Stimulated activated CD4-positive, alpha-beta T cell treated with anti-CD3 and anti-CD28 coated beads, Interleukin-4, amount 100 ng/mL, for 1 hour (primary cell): ENCODE data around the gene CARM1.
"Not testable (repeated sequence)": the region's sequence is repeated elsewhere in the genome, so short reads cannot be mapped to it uniquely, and the experiment has no call there.

Experiments
- DNase-seq: peaks from one replicate; pipeline ENCODE4 v3.0.0-alpha.2; 2020

Gene CARM1

DNA sequence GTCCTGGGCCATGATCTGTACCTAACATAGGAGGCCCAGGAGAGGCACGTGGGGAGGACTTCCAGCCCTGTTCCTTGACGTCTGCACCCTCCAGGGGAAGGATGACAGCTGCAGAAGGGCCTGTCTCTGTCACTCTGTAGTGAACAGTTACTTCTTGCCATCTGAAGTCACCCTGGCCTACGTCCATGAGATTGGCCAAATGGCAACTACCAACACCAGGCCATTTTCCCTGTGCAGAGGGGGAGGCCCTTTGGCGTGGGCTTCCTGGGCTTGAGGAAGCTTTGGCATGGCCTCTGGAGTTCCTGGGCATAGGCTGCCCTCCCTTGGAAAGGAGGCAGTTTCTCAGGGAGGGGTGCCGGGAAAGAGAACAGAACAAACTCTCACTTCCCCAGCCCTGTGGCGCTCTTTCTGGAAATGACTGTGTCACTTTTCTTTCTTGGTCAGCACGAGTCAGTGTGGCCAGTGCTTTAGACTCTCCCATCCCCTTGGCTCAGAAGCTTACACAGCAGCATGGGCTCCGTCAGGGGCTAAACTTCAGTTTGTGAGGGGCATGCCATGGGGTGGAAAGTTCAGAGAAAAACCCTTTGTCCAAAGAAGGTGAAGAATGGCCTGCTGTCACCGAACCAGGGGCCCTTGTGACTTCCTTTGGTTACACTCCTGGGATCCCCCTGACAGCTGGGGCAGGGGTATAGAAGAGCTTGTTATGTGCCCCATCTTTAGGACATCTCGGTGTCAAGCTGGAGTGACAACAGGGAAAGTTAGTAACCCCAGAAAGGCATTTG, 5.3 kb downstream of the CARM1 start:
- DNase-seq, result no peak

- DNase-seq, result not testable (repeated sequence)
These were observed 6.3 kb downstream of the CARM1 start for GRCh38 chr19:10877608-10878007.

- no peak for DNase-seq
These were observed 6.9 kb downstream of the CARM1 start for GRCh38 chr19:10878253-10878652.

- no peak for DNase-seq
These were observed 10.2 kb downstream of the CARM1 start for GRCh38 chr19:10881403-10882107.

- no peak for DNase-seq
These were observed 10.7 kb downstream of the CARM1 start for GRCh38 chr19:10882108-10882457.

GRCh38 chr19:10884274-10884673, 12.9 kb downstream of the CARM1 start:
- no peak for DNase-seq

GRCh38 chr19:10885201-10886169, 14.1 kb downstream of the CARM1 start:
- DNase-seq, result no peak

GRCh38 chr19:10887616-10888367, 16.4 kb downstream of the CARM1 start:
- no peak for DNase-seq

- DNase-seq, result no peak
These were observed 17.1 kb downstream of the CARM1 start for GRCh38 chr19:10888421-10888866.

DNA sequence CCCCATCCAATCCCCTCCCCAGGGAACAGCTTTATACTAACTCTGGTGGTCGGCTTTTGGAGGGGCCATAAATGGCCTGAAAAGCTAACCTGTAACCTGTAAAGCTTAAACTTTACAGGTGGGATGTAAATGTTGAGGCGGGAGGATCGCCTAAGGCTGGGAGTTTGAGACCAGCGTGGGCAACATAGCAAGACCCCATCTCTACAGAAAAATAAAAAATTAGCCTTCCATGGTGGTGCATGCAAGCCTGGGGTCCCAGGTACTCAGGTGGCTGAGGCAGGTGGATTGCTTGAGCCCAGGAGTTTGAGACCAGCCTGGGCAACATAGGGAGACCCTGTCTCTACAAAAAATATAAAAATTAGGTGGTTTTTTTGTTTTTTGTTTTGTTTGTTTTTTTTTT, 18.5 kb downstream of the CARM1 start:
- no peak for DNase-seq

DNA sequence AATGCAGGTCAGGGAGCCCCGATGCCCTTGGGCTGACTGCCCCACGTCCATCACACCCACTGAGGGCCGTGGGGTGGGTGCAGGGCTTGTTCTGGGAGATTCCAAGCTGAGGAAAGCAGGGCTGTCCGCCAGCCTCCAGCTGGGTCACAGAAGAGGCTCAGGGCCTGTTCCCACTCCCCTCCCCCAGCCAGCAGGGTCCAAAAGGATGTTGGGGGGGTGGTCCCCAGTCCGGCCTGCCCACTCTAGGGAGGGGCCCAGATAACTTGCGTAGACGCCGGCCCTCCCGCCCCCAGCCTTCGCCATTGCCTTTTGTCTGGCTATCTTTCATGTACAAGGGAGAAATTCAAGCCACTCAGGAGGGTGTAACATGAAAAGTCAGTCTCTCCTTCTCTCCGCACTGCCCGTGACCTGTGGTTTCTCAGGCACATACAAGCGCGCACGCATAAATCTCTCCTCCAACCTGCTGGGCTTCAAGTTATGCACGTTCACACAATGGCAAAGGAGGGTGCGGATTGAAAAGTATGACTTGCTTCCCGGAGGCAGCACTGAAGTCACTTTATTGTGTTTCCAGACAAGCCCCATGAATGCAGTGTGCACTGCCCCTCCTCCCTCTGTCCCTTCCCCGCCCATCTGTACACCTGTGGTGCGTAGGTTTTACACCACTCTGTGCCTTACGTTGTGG, 20.2 kb downstream of the CARM1 start:
- no peak for DNase-seq

- no peak for DNase-seq
These were observed 20.9 kb downstream of the CARM1 start for GRCh38 chr19:10892256-10892655.

DNA sequence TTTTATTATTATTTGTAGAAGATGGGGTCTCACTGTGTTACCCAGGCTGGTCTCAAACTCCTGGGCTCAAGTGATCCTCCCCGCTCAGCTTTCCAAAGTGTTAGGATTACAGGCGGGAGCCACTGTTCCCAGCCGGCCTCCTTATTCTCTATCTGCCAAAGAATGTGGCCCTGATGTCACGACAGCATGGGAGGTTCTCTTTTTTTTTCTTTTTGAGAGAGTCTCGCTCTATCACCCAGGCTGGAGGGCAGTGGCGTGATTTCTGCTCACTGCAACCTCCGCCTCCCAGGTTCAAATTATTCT, 23.5 kb downstream of the CARM1 start:
- no peak for DNase-seq

DNA sequence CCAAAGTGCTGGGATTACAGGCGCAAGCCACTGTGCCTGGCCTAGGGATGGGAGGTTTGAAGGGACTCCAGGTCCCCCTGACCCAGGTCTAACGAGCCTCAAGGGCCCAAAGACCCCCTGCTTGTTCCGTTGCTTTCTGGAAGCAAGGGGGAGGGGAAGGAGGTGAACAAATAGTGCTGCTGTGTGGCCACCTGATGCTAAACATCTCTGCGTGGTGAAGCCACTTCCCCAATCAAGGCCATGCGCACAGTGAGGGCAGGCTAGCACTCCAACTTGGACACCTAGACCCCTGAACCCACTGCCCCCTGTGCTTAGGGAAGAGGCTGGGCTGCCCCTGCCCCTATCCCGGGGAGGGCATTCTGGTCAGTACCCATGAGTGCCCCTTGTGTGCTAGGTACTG, 24.0 kb downstream of the CARM1 start:
- DNase-seq, result no peak

DNA sequence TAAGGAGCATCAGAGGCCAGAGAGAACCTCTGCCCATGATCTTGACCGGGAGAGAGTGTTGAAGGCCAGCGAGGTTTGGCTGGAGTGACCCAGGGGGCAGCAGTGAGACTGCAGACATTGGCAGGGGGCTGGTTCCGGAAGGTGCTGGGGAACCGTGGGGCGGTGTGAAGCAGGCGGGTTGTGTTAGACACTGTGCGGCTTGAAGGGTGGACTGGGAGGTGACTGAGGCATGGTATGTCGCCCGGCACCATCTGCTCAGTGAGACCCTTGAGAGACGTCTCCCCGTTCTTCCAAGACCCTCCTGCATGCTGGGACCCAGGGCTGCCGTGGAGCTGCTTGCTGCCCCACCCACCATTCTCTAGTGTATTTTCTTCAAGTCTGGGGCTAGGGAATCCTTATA, 24.6 kb downstream of the CARM1 start:
- DNase-seq, result no peak

GRCh38 chr19:10896851-10897526, 25.6 kb downstream of the CARM1 start:
- no peak for DNase-seq

DNA sequence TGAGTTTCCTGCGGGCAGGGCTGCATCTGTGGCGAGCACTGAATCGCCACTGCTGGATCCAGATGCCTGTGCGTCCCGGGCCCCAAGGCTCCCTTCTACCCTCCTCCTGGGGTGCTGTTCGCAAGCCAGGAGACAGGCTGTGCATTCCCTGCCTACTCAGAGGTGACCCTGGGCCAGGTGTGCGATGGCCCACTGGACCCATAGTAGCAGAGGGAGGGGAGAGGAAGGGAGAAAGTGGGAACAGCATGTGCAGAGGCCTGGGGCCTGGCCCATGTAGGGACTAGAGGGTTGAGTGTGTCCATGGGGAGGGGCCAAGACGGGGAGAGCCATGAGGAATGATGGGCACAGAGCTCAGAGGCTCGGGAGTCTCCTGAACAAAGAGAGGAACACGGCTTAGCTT, 27.3 kb downstream of the CARM1 start:
- no peak for DNase-seq

DNA sequence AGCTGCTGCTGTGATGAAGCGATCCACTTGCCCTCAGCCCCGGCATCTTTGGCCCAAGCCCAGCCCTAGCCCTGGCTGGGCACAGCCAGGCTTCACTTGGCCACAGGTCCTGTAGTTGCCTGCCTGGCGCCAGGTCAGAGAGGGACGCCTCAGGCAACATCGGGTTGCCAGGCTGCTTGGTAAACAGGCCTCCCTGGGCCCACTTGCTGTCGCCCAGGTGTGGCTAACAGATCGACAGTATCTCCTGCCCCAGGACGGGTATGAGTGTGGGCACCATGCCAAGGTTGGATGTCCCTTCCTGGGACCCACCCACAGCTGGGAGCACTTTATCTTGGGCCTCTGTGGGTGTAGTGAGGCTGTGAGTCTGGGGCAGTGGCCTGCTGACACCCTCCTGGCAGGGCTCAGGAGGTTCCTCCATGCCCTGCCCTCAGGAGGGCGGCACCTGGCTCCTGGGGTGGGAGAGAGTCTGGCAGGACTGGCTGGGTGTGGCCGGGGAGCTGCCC, 27.8 kb downstream of the CARM1 start:
- DNase-seq, result no peak

GRCh38 chr19:10907925-10908324, 36.6 kb downstream of the CARM1 start:
- no peak for DNase-seq

DNA sequence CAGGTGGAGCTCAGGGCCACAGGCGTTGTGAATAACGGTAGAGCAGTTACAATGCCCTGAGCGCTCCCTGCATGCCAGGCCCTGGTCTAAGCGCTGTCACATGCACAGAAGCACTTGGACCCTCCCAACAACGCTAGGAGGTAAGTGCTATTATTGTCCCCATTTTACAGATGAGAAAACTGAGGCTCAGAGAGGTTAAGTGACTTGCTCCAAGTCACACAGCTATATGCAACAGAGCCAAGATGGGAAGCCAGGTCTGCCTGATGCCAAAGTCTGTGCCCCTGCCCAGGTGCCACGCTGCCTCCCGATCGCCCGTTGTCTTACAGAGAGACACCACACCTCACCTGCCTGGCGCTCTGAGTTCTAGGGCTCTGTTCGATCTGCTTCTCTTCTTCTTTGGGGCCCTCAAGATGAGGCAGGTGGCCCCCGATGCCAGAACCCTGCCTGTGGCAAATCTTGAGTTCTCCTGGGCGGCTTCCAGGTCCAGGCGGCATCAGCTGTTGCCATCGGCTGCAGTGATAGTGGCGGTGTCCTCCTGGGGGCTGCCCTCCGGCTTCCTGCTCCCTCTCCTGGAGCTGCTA, 37.1 kb downstream of the CARM1 start:
- DNase-seq, result no peak
